Brain microvascular endothelial cell (primary cell): ENCODE data around the gene PITPNM1.

Source experiments
- DNase-seq: peaks from one replicate; pipeline ENCODE4 v3.0.0-alpha.2; 2020
- H3K27ac ChIP-seq: fragments of 250-450 bp; sonication (Bioruptor Pico); 2 replicates; pipeline ENCODE4 v1.5.1; 2020; ENCODE audit warnings: mild to moderate bottlenecking, moderate library complexity
- H3K27me3 ChIP-seq: fragments of 250-450 bp; sonication (Bioruptor Pico); replicated peaks from 2 replicates; pipeline ENCODE4 v1.5.1; 2020; ENCODE audit warnings: mild to moderate bottlenecking
- H3K36me3 ChIP-seq: fragments of 250-450 bp; sonication (Bioruptor Pico); replicated peaks from 2 replicates; pipeline ENCODE4 v1.5.1; 2020; ENCODE audit warnings: mild to moderate bottlenecking
- H3K4me3 ChIP-seq: 2 replicates; pipeline ENCODE4 v1.5.1; 2011; ENCODE audit warnings: low read depth, mild to moderate bottlenecking, control low read depth, low read length, moderate library complexity
- in situ Hi-C: cut with HindIII; loops from 2 replicates; pipeline ENCODE4 v1.10.0; 2017; ENCODE audit warnings: low sequenced_read_pairs, low pct_ligation_motif_present
- TF ChIP-seq, protein P1 (sequence below): IDR thresholded peaks from 2 replicates; pipeline ENCODE4 v1.5.1; 2011; ENCODE audit warnings: low read depth, mild to moderate bottlenecking, moderate library complexity, low read length, control low read depth, inconsistent platforms; ENCODE audit errors: missing control alignments

Gene PITPNM1

GRCh38 chr11:67503119-67504004 is 1.8 kb downstream of the PITPNM1 start:
- Histone ChIP-seq H3K36me3 (peaks cover 23% of the 10 kb centered on the region), H3K27me3 (no peaks in the 10 kb centered on the region), H3K27ac (no peak overlapping the region), H3K4me3 (peak overlapping the region; percentile 80)
- TF ChIP-seq, protein P1, sequence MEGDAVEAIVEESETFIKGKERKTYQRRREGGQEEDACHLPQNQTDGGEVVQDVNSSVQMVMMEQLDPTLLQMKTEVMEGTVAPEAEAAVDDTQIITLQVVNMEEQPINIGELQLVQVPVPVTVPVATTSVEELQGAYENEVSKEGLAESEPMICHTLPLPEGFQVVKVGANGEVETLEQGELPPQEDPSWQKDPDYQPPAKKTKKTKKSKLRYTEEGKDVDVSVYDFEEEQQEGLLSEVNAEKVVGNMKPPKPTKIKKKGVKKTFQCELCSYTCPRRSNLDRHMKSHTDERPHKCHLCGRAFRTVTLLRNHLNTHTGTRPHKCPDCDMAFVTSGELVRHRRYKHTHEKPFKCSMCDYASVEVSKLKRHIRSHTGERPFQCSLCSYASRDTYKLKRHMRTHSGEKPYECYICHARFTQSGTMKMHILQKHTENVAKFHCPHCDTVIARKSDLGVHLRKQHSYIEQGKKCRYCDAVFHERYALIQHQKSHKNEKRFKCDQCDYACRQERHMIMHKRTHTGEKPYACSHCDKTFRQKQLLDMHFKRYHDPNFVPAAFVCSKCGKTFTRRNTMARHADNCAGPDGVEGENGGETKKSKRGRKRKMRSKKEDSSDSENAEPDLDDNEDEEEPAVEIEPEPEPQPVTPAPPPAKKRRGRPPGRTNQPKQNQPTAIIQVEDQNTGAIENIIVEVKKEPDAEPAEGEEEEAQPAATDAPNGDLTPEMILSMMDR: no peak
- in situ Hi-C loops: no loop called here
- no peak for DNase-seq

- no peaks in the 10 kb centered on the region for H3K27me3 ChIP-seq
- H3K36me3 ChIP-seq: peaks cover 30% of the 10 kb centered on the region
- no peak for DNase-seq
- TF ChIP-seq, protein P1: no peak
- in situ Hi-C loops: no loop called here
- no peak overlapping the region for H3K4me3 ChIP-seq
- H3K27ac ChIP-seq: no peak overlapping the region
These were observed 2.7 kb downstream of the PITPNM1 start for GRCh38 chr11:67502328-67502979.

DNA sequence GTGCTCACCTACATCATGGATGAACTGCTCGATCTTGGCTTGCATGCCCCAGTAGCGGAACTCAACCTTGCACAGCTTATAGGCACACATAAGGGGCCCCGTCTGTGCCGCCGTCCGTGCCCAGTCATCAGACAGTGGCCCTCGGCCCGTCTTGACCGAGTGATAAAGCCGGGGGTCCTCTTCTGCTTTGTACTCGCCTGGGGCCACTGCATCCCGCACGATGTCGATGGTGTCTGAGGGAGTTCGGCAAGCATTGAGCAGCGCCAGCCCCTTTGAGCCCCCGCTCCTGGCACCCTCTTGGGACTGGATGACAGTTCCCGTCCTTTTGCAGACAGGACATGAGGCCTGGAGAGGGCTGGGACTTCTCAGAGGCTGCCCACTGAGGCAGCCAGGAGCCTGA is 3.3 kb downstream of the PITPNM1 start:
- TF ChIP-seq, protein P1: no peak
- peaks cover 35% of the 10 kb centered on the region for H3K36me3 ChIP-seq
- in situ Hi-C loops: no loop called here
- DNase-seq: no peak
- H3K27me3 ChIP-seq: no peaks in the 10 kb centered on the region
- H3K4me3 ChIP-seq: no peak overlapping the region
- no peak overlapping the region for H3K27ac ChIP-seq

DNA sequence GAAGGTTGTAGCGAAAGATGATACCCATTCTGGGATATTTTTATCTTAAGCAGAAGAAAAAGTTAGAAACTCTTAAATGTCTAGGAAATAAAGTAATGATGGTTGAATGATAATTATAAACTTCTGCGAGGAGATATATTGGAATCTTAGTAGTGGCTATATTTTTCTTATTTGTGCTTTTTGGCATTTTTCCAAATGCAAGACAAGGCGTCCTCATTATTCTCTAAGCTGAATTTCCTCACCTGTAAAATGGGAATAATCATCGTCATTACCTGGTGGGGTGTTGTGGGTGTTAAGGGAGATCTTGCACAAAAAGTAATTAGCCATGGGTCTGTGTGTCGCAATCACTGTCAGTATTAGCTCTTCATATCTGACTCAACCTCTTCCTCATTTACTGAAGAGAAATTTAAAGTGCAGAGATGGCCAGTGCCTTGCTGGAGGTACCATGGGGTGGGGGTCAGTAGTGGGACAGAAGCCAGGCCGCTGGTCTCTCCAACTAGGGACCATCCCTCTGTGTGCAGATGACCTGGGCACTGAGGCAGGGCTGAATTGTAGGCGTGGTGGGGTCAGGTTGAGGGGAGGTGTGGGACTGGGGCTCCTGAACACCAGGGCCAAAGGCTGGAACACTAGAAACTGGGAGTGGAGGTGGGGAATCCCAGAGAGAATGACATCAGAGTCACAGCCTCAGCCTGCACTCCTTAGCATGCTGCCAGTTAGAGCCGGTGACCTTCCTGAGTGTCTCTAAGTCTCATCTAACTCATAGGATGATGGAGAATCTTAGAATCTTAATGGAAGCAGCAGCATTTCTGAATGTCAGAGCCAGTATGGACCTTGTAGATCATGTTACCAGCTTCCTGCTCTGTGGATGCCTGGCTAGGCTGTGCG is 4.1 kb downstream of the PITPNM1 start:
- in situ Hi-C loops: no loop called here
- Histone ChIP-seq H3K27me3 (no peaks in the 10 kb centered on the region), H3K4me3 (no peak overlapping the region), H3K36me3 (peaks cover 42% of the 10 kb centered on the region), H3K27ac (no peak overlapping the region)
- TF ChIP-seq, protein P1: no peak
- DNase-seq: no peak

DNA sequence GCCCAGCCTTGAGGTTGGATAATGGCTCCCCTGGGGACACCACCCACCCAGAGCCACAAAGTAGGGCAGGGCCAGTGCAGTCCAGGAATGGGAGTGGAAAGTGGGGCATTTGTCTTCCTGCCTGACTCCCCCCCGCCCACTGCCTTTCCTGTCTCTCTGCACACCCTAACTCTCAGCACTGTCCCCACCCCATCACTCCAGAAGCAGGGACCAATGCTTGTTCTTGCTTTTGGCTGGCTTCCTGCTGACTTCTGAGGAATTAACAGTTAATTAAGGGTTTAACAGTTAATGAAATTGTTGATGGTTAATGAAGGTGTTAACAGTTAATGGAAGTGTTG is 4.7 kb downstream of the PITPNM1 start:
- no peak for DNase-seq
- H3K27me3 ChIP-seq: no peaks in the 10 kb centered on the region
- TF ChIP-seq, protein P1: no peak
- no peak overlapping the region for H3K4me3 ChIP-seq
- peaks cover 48% of the 10 kb centered on the region for H3K36me3 ChIP-seq
- in situ Hi-C loops: no loop called here
- H3K27ac ChIP-seq: no peak overlapping the region
